Measurements from ENCODE around the gene PXDN.

Gene PXDN

GRCh38 chr2:1648241-1649102 lies 95.8 kb downstream of the PXDN start:
- DNase-seq (ENCODE audit: low read depth) = no peak

- no peak for DNase-seq (ENCODE audit: low read depth)
Measured at GRCh38 chr2:1647417-1648240, 96.7 kb downstream of the PXDN start.

GRCh38 chr2:1645761-1646476 lies 98.4 kb downstream of the PXDN start:
- DNase-seq (ENCODE audit: low read depth) = no peak

GRCh38 chr2:1644427-1644826 lies 99.9 kb downstream of the PXDN start:
- no peak for DNase-seq (ENCODE audit: low read depth)

- DNase-seq (ENCODE audit: low read depth) = no peak
Measured at GRCh38 chr2:1642993-1643619, 101.2 kb downstream of the PXDN start.

GRCh38 chr2:1642066-1642861 lies 102.1 kb downstream of the PXDN start:
- DNase-seq (ENCODE audit: low read depth) = no peak

GRCh38 chr2:1641523-1641922 lies 102.8 kb downstream of the PXDN start:
- DNase-seq (ENCODE audit: low read depth) = no peak

GRCh38 chr2:1640301-1641135 lies 103.8 kb downstream of the PXDN start:
- no peak for DNase-seq (ENCODE audit: low read depth)

GRCh38 chr2:1639086-1639858 lies 105.0 kb downstream of the PXDN start:
- DNase-seq (ENCODE audit: low read depth) = no peak

- DNase-seq (ENCODE audit: low read depth) = no peak
Measured at GRCh38 chr2:1638281-1638860, 105.9 kb downstream of the PXDN start.

- DNase-seq (ENCODE audit: low read depth) = no peak
Measured at GRCh38 chr2:1636791-1637415, 107.4 kb downstream of the PXDN start.

GRCh38 chr2:1635823-1636222 lies 108.5 kb downstream of the PXDN start:
- no peak for DNase-seq (ENCODE audit: low read depth)

- DNase-seq (ENCODE audit: low read depth) = no peak
Measured at GRCh38 chr2:1634681-1635341, 109.5 kb downstream of the PXDN start.

- no peak for DNase-seq (ENCODE audit: low read depth)
Measured at GRCh38 chr2:1633936-1634587, 110.3 kb downstream of the PXDN start.

GRCh38 chr2:1633092-1633671 lies 111.1 kb downstream of the PXDN start:
- DNase-seq (ENCODE audit: low read depth) = no peak

GRCh38 chr2:1632510-1632909 lies 111.8 kb downstream of the PXDN start:
- DNase-seq (ENCODE audit: low read depth) = no peak

- no peak for DNase-seq (ENCODE audit: low read depth)
Measured at GRCh38 chr2:1632002-1632348, 112.3 kb downstream of the PXDN start.

Data from activated gamma-delta T cell treated with anti-CD3 and anti-CD28 coated beads, Interleukin-2, amount 50 U/mL, for 16 hours (primary cell).